Hepatocyte (in vitro differentiated cells): ENCODE data around the gene KCNK1.

ENCODE experiments used
- CTCF ChIP-seq: fragments of 200-600 bp; sonication (generic); IDR thresholded peaks from 2 replicates; pipeline ENCODE4 v1.5.1; 2016; ENCODE audit warnings: antibody characterized with exemption, mild to moderate bottlenecking; ENCODE audit not compliant: poor library complexity
- EZH2phosphoT487 ChIP-seq: fragments of 200-600 bp; sonication (generic); IDR thresholded peaks from one replicate; pipeline ENCODE4 v1.6.1; 2018; ENCODE audit warnings: antibody characterized with exemption, mild to moderate bottlenecking, low read depth, moderate library complexity; ENCODE audit not compliant: unreplicated experiment, severe bottlenecking

- TF ChIP-seq CTCF = no peak
- no peak for TF ChIP-seq EZH2phosphoT487
Measured at GRCh38 chr1:233614173-233614742, 352 bp downstream of the KCNK1 start.
